Fibroblast of peridontal ligament (primary cell): ENCODE measurements around the gene MYO15A.

ENCODE experiments used
- DNase-seq: peaks from one replicate; pipeline ENCODE4 v3.0.0-alpha.2; 2010; ENCODE audit errors: extremely low read depth

The MYO15A gene

DNA sequence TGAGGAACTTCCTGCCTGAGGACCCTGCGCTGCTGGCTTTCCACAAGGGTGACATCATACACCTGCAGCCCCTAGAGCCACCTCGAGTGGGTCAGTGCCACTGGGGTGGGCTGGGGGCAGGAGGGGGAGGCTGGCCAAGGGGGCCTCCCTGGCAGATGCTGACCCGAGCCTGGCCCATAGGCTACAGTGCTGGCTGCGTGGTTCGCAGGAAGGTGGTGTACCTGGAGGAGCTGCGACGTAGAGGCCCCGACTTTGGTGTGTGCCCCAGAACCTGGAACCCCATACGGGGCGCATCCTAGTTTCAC, 48.4 kb downstream of the MYO15A start:
- no peak for DNase-seq

- DNase-seq, result no peak
Measured at GRCh38 chr17:18157354-18157985, 48.9 kb downstream of the MYO15A start.

DNA sequence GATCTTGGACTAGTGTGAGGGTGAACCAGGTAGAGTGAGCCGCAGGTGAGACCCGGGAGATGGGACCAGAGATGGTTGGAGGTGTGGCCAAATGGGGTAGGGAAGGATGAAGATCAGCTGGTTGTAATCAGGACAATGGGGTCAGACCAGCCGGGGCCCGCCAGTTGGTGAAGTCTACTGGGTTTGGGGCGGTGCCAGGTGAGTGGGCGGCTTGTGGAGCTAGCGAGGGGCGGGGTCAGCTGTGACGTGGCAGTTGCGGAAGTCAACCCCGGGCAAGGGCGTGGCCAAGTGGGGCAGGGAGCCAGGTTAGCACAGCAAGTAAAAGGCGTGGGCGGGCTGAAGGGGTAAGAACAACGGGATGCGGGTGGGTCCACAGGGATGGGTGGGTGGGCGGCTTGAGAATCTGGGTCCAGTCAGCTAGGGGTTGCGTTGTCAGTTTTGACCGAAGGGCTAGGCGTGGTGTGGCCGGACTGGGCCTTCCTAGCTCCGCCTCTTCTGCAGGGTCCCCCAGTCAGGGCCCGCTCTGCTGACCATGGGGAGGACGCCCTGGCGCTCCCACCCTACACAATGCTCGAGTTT, 49.6 kb downstream of the MYO15A start:
- DNase-seq, result peak; percentile 31

DNA sequence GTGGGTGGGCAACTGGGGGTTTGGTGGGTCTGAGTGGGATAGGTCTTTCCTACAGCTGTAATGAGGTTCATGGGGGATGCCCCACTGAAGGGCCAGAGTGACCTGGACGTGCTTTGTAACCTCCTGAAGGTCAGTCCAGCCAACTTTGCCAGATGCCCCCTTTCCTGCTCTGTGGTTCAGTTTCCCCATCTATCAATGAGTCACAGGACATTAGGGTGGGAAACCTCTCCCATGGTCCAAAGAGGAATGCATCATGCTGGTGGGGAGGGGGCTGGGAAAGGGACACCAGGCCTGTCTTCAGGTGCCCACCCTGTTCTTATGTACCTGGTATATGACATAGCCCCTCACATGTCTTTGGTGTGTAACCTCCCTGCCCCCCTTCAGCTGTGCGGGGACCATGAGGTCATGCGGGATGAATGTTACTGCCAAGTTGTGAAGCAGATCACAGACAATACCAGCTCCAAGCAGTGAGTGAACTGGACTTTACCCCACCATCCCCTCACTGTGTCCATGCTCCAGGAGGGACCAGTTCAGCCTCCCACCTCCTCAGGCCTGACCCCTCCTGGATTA, 51.1 kb downstream of the MYO15A start:
- peak; percentile 11 for DNase-seq

DNA sequence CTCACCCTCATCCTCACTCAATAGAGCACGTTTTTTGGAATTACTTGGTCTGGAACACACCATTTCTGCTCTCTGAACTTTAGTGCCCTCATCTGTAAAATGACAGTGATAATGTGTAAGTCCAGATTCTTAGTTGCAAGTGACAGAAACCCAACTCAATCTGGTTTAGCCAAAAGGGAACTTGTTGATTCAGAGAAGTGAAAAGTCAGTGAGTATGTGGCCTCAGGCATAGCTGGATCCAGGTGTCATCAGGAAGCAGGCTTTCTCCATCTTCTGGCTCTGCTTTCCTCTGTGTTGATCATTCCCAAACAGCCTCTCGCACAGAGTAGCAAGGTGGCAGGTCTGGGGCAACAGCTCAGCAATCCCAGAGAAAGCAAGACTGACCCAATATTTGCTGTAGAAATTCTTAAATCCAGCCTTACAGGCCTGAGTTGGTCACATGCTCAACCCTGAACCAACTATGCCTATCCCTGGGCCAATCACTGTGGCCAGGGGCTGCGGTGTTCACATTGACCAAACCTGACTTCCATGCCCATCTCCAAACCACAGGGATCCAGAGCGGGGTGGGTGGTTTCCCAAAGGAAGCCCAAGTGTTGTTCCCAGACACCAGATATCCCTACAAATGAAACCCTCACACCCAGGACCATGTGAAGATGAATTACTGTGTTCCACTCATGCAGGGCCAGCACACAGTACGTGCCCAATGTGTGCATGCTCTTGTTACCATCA, 51.7 kb downstream of the MYO15A start:
- DNase-seq, result no peak

GRCh38 chr17:18161207-18162145, 52.9 kb downstream of the MYO15A start:
- DNase-seq, result no peak

GRCh38 chr17:18163547-18163946, 55.0 kb downstream of the MYO15A start:
- no peak for DNase-seq

- peak; percentile 11 for DNase-seq
Measured at GRCh38 chr17:18166894-18167293, 58.3 kb downstream of the MYO15A start.

GRCh38 chr17:18167421-18167820, 58.9 kb downstream of the MYO15A start:
- no peak for DNase-seq

DNA sequence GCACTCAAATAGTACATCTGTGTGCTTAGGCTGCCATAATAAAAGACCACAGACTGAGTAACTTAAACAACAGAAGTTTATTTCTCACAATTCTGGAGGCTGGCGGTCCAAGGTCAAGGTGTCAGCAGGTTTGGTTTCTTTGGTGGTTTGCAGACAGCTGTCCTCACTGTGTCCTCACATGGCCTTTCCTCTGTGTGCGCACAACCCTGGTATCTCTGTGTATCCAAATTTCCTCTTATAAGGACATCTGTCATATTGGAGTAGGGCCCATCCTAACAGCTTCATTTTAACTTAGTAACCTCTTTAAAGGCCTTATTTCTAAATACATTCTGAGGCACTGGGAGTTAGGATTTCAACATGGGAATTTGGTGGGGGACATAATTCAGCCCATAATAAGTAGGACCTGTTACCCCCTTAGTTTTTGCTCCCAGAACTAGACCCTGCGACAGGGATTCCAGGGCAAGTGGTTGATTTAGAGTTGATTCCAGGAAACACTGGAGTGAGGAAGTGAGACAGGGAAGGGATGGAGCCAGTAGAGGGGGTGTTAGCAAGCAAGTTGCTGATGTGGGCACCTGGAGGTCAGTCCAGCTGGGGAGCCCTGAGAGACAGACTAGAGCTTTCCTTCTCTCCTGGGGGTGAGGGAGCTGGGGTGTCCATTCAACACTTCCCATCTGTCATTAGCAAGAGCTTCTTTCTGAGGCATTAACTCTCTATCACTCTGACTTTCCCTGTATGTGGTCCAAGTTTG, 64.1 kb downstream of the MYO15A start:
- no peak for DNase-seq

DNA sequence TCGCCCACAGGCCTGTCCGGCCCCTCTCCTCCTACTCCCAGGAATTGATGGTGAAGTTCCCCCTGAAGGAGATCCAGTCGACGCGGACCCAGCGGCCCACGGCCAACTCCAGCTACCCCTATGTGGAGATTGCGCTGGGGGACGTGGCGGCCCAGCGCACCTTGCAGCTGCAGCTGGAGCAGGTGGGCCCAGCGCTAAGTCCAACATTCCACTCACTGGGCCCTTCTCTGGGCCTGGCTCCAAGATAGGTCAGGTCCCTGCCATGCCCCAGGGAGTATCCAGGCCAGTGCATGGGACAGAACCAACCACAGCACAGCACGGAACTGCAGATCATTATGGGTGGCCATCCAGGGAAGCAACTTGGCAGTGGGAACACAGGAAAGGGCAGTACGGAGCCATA, 65.2 kb downstream of the MYO15A start:
- DNase-seq, result no peak

GRCh38 chr17:18176176-18176575, 67.6 kb downstream of the MYO15A start:
- no peak for DNase-seq

- no peak for DNase-seq
Measured at GRCh38 chr17:18177133-18177532, 68.6 kb downstream of the MYO15A start.

GRCh38 chr17:18177722-18178121, 69.2 kb downstream of the MYO15A start:
- DNase-seq, result no peak

DNA sequence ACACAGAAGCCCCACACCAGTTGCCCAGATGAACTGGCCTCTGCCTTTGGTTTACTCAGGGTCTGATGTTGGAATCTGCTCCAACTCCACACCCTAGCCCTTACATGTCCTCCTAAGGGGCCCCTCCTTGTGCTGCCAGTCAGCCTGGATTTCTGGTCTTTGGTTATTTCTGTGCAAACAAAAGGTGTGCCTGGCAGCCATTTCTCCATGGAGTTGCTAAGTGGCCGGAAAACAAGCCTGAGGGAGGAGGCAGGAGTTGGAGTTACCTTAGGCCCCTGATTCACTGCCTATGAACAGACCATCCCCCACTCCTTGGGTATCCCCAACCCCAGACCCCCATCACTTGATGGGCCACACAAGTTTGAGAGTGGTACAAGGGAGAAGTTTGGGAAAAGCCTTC, 70.6 kb downstream of the MYO15A start:
- DNase-seq, result no peak

GRCh38 chr17:18179804-18180203, 71.2 kb downstream of the MYO15A start:
- DNase-seq, result no peak

DNA sequence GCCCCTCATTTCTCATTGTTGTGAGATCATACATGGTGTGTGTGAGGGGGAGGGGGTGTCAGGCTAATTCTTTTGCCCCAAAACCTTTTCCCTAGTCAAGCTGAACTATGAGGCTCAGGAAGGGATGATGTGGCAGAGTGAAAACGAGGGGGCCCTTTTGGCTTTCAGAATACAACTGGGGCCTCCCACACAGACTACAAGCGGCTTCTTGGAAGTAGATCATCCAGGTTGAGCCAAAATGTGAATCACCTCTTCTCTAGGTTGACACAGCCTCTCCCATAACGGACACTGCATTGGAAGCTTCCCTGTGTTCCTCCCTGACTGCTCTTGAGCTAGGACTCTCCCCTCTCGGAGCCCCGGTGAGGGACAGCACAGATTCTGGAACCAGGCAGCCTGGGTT, 72.8 kb downstream of the MYO15A start:
- no peak for DNase-seq

- DNase-seq, result no peak
Measured at GRCh38 chr17:18182110-18182977, 73.8 kb downstream of the MYO15A start.

- no peak for DNase-seq
Measured at GRCh38 chr17:18182978-18183333, 74.4 kb downstream of the MYO15A start.
